NT2/D1 (cell line): ENCODE measurements around the gene RPL5.
A peak's percentile ranks its signal among the peaks of the same experiment; 100 is the strongest.

Experiments
- DNase-seq: peaks from one replicate; pipeline ENCODE4 v3.0.0-alpha.2; 2011; ENCODE audit warnings: low read depth, low spot score
- H3K27me3 ChIP-seq: 2 replicates; pipeline ENCODE4 v1.6.0; 2011; ENCODE audit warnings: mild to moderate bottlenecking; ENCODE audit not compliant: insufficient read length, insufficient read depth
- H3K36me3 ChIP-seq: 2 replicates; pipeline ENCODE4 v1.6.1; 2011; ENCODE audit warnings: mild to moderate bottlenecking, low read length, mixed read lengths; ENCODE audit not compliant: insufficient read depth, insufficient read length
- H3K4me1 ChIP-seq: 2 replicates; pipeline ENCODE4 v1.5.1; 2011; ENCODE audit not compliant: insufficient read depth, insufficient read length
- H3K4me3 ChIP-seq: 2 replicates; pipeline ENCODE4 v1.5.1; 2011; ENCODE audit warnings: low read depth; ENCODE audit not compliant: insufficient read length
- H3K9ac ChIP-seq: 2 replicates; pipeline ENCODE4 v1.6.0; 2011; ENCODE audit warnings: low read depth; ENCODE audit not compliant: insufficient read length
- H3K9me3 ChIP-seq: 2 replicates; pipeline ENCODE4 v1.5.1; 2011; ENCODE audit warnings: mild to moderate bottlenecking, low read length; ENCODE audit not compliant: insufficient read depth
- SUZ12 ChIP-seq: IDR thresholded peaks from 2 replicates; pipeline ENCODE4 v1.6.1; 2011; ENCODE audit not compliant: insufficient read length, insufficient read depth; ENCODE audit errors: extremely low read depth
- YY1 ChIP-seq: IDR thresholded peaks from 2 replicates; pipeline ENCODE4 v1.6.1; 2011; ENCODE audit not compliant: insufficient read length, insufficient read depth
- ZNF274 ChIP-seq: IDR thresholded peaks from 2 replicates; pipeline ENCODE4 v1.6.1; 2011; ENCODE audit warnings: mild to moderate bottlenecking, low read depth, low read length

RPL5 gene

GRCh38 chr1:92790867-92791266, 41.0 kb upstream of the RPL5 start:
- H3K9me3 ChIP-seq: no peaks in the 10 kb centered on the region
- H3K36me3 ChIP-seq: no peaks in the 10 kb centered on the region

GRCh38 chr1:92791487-92792066, 40.3 kb upstream of the RPL5 start:
- no peaks in the 10 kb centered on the region for H3K36me3 ChIP-seq
- no peaks in the 10 kb centered on the region for H3K4me1 ChIP-seq
- H3K27me3 ChIP-seq: no peaks in the 10 kb centered on the region
- no peak for TF ChIP-seq YY1
- TF ChIP-seq ZNF274: no peak
- TF ChIP-seq SUZ12: no peak
- H3K9me3 ChIP-seq: no peaks in the 10 kb centered on the region
- no peak overlapping the region for H3K4me3 ChIP-seq
- no peak for DNase-seq
- no peak overlapping the region for H3K9ac ChIP-seq

More at GRCh38 chr1:92790867-92791266, 41.0 kb upstream of the RPL5 start:
- no peak for DNase-seq
- Histone ChIP-seq H3K27me3 (no peaks in the 10 kb centered on the region), H3K4me3 (no peak overlapping the region), H3K9ac (no peak overlapping the region), H3K4me1 (no peaks in the 10 kb centered on the region)
- TF ChIP-seq SUZ12: no peak
- TF ChIP-seq YY1: no peak
- no peak for TF ChIP-seq ZNF274

DNA sequence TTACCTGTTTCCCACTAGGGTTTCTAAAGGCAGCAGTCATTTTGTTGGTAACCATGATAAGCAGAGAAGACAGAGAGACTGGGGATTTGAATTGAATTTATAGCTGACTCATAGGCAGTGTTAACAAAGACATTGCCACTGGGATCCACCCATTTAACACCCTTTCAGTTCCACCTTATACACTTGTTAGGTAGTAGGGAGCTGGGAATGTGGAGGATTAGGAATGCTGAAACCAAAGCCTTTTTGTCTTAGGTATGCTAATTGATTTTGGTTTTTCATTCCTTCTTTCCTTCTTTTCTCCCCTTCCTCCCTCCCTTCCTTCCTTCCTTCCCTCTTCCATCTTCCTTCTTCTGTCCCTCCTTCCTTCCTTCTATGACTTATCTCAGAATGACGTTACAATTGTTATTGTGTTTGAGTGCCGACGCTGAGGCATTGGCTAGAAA, 39.5 kb upstream of the RPL5 start:
- no peak overlapping the region for H3K4me3 ChIP-seq
- peak; percentile 63 for DNase-seq
- TF ChIP-seq YY1: no peak
- no peak for TF ChIP-seq ZNF274
- no peak for TF ChIP-seq SUZ12

GRCh38 chr1:92795166-92795565, 36.7 kb upstream of the RPL5 start:
- Histone ChIP-seq H3K4me1 (no peaks in the 10 kb centered on the region), H3K36me3 (no peaks in the 10 kb centered on the region), H3K4me3 (no peak overlapping the region), H3K9ac (no peak overlapping the region), H3K9me3 (no peaks in the 10 kb centered on the region), H3K27me3 (no peaks in the 10 kb centered on the region)
- TF ChIP-seq YY1: no peak
- no peak for TF ChIP-seq SUZ12
- no peak for TF ChIP-seq ZNF274
- no peak for DNase-seq

More for the DNA sequence above, 39.5 kb upstream of the RPL5 start:
- H3K27me3 ChIP-seq: no peaks in the 10 kb centered on the region
- H3K4me1 ChIP-seq: no peaks in the 10 kb centered on the region
- no peaks in the 10 kb centered on the region for H3K36me3 ChIP-seq
- H3K9ac ChIP-seq: no peak overlapping the region
- no peaks in the 10 kb centered on the region for H3K9me3 ChIP-seq

DNA sequence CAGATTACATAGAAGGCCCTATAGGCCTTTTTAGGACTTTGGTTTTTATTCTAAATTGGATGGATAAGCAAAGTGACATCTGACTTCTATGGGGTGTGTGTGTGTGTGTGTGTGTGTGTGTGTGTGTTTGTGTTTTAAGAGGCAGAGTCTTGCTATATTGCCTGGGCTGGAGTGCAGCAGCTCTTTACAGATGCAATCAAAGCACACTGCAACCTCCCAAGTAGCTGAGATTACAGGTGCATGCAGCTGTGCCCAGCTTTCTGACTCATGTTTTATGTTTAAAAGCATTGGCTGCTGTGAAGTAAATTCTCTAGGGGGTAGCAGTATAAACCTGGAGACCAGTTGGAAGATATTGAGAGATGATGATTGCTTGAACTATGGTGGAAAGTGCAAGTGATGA, 34.5 kb upstream of the RPL5 start:
- no peaks in the 10 kb centered on the region for H3K27me3 ChIP-seq
- no peak overlapping the region for H3K9ac ChIP-seq
- no peaks in the 10 kb centered on the region for H3K36me3 ChIP-seq
- no peaks in the 10 kb centered on the region for H3K9me3 ChIP-seq
- no peak overlapping the region for H3K4me3 ChIP-seq
- no peak for DNase-seq
- TF ChIP-seq ZNF274 (no peak), YY1 (no peak), SUZ12 (no peak)
- H3K4me1 ChIP-seq: no peaks in the 10 kb centered on the region

GRCh38 chr1:92797961-92798360, 33.9 kb upstream of the RPL5 start:
- no peaks in the 10 kb centered on the region for H3K9me3 ChIP-seq

DNA sequence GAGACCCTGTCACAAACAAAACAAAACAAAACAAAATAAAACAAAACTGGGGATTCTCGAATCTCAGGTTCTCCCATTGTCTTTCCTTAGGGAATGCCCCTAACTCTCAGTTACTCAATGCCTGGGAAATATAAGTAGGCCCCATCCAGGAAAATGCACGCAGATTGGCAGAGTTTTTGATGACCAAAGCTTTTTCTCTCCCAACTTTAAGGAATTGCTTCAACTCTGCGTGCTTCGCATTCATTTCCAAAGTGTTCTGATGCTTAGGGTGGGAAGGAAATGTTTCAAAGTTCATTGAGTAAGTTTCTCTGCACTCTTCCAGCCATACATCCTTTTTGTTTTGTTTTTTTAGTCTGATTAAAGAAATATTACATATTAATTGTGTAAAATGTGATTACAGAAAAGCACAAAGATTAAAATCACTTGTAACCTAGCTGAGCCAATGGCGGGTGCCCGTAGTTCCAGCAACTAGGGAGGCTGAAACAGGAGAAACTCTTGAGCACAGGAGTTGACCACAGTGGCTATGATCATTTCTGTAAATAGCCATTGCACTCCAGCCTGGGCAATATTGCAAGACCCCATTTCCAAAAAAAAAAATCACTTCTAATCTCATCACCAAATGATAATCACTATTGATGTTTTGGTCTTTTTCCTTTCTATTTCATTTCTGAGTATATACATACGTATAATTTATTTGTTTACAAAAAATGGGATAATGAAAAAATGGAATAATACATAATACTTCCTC, 28.5 kb upstream of the RPL5 start:
- H3K4me1 ChIP-seq: no peaks in the 10 kb centered on the region
- no peak for TF ChIP-seq SUZ12
- no peaks in the 10 kb centered on the region for H3K36me3 ChIP-seq
- H3K9me3 ChIP-seq: no peaks in the 10 kb centered on the region
- H3K27me3 ChIP-seq: no peaks in the 10 kb centered on the region
- H3K9ac ChIP-seq: no peak overlapping the region
- H3K4me3 ChIP-seq: no peak overlapping the region
- no peak for DNase-seq

More at GRCh38 chr1:92797961-92798360, 33.9 kb upstream of the RPL5 start:
- H3K9ac ChIP-seq: no peak overlapping the region
- H3K27me3 ChIP-seq: no peaks in the 10 kb centered on the region
- no peak for DNase-seq
- no peaks in the 10 kb centered on the region for H3K4me1 ChIP-seq
- TF ChIP-seq YY1 (no peak), ZNF274 (no peak), SUZ12 (no peak)
- H3K36me3 ChIP-seq: no peaks in the 10 kb centered on the region
- H3K4me3 ChIP-seq: no peak overlapping the region
